ENCODE data around the gene CCDC60.

CCDC60 gene

DNA sequence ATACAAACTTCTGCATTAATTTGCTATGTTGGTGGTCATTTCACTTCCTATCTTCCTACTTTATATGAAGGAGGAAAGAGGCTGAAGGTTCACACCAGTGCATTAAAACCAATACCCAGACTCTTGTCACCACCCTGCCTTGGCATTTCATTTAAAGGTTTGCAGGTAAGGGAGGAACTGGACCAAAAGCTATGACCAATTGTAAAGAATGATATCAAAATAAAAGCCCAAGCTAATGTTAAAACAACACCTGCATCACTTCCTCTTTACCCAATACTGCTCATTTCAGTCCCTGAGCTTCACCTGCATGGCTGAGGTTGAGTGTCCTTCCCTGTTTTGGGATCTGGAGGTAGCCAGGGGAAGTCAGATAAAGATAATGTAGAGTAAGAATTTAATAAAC is 211.8 kb downstream of the CCDC60 start:
- DNase-seq = no peak

DNA sequence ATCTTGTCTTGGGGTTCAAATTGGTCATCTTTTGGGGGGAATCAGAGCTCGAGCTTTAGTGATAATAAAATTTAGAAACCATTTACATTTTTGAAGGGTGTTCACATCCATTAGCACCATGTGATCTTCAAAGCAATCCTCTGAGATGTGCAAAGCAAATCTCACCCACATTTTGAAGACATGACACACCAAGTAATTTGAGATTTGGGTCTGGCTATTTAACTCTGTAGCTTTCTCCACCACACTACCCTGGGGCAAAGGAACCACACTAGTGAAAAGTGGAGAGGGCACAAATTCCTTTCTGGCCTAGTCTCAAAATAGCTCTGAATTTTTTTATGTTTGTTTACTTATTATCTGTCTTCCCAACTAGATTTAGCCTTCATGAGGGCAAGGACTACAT is 212.5 kb downstream of the CCDC60 start:
- DNase-seq = no peak

DNA sequence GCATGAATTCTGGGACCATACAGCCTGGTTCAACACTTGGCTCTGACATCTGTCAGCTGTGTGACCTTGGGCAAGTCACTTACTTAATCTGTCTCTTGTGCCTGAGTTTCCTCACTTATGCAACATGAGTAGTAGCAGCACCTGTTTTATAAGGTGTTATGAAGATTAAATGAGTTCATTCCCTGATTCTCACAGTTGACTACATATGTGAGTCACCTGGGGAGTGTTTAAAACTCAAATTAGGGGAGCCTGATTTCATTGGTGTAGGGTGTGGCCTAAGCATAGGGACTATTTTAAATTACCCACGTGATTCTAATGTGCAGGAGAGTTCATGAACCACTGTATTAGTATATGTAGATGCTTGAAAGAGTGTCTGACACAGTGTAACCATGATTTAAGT is 222.3 kb downstream of the CCDC60 start:
- no peak for DNase-seq

DNA sequence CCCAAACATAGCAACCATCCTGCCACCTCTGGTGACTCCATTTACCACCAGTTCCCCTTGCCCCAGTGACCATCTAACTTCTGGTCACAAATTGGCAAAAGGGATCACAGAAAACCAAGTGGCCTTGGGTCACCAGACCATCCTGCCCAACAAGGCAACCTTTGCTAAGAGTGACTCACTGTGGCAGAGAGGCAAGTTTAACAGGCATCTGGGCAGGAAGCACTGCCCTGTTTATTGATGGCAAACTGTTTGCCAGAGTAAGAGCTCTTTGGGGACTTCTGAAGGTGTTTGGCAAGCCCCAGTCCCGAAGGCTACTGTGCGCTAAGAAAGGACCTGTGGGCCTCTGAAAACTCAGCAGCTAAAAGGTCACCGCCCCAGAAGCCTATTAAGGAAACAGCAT is 230.9 kb downstream of the CCDC60 start:
- DNase-seq = no peak

DNA sequence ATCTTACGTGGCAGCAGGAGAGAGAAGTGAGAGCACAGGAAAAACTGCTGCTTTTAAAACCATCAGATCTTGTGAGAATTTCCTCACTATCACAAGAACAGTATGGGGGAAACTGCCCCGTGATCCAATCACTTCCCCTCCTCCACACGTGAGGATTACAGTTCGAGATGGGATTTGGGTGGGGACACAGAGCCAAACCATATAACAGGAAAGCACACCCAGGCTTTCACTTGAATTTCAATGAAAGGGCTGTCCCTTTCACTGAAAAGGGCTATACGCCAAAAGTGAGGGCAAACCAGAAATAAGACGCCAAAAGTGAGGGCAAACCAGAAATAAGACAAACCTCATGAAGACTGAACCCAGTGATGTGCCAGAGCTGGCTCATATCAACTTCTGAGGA is 236.2 kb downstream of the CCDC60 start:
- no peak for DNase-seq

DNA sequence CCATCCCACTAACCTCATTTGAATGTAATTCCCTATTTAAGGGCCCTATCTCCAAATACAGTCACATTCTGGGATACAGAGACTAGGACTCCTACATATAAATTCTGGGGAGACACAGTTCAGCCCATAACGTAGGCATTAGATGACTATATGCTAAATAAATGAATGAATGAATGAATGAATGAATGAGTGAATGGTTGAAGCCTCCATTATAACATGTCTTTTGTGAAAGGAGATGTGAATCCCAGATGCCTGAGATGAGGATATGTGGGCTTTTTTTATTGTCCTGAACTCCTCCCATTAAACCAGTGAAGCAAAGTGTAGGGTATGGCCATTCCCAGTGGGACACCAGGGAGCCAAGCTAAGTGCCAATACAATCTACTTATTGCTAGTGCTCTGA is 238.6 kb downstream of the CCDC60 start:
- DNase-seq = no peak

DNA sequence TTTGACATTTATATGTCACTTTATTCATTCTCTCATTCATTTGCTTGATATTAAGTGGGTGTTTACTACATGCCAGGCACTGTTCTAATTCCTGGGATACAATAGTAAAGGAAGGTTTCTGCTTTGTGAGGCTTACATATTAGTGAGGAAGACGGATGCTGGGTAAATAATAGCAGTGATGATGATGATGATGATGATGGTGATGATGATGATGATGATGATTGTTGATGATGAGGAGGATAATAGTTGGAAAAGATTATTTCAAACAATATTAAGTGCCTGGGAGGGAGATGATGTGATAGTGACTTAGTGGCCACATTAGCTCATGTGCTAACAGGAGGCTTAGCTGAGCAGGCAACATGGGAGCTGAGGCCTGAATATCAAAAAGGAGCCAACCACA is 239.7 kb downstream of the CCDC60 start:
- no peak for DNase-seq

DNA sequence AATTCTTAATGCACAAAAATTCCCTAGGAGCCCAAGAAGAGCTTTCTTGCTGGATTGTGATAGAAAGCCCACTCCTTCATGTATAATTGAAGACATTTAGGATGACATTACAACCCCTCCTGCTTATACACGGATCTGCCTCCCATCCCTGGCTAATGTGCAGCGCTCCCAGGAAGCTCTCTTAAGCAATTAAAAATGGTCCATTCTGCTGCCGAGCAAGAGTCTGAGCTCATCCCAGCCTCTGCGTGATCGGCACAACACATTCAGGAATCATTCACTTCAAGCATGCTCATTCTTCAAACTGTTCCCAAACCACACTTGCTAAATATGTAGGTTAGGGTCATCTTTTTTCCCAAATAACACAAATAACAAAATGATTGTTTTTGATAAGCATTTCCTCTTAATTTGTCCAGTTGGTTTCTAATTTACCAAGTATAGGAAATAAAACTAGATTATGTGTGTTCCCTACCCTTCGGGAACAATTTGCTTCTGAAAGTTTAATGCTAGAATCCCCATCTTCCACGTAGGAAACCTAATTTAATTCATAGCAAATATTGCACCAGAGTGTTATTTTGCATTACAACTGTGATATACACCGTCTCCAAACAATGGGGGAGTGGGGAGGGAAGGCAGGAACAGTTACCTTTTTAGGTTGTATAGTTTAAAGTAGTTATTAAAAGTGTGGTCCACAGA is 241.7 kb downstream of the CCDC60 start:
- DNase-seq = no peak

DNA sequence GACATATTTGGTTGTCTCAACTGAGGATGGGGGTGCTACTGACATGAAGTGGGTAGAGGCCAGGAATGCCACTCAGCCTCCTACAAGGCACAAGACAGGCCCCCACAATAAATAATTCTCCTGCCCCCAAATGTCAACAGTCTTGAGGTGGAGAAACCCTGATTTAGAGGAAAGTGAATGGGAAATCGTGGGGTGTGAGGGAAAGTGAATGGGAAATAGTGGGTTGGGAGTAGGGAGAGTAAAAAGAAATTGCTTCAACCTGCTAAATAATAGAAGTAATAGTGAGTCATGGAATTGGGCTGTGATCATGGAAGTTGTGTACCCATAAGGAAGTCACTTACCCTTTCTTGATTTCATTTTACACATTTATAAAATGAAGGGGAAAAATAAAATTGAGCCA is 242.4 kb downstream of the CCDC60 start:
- DNase-seq = no peak

DNA sequence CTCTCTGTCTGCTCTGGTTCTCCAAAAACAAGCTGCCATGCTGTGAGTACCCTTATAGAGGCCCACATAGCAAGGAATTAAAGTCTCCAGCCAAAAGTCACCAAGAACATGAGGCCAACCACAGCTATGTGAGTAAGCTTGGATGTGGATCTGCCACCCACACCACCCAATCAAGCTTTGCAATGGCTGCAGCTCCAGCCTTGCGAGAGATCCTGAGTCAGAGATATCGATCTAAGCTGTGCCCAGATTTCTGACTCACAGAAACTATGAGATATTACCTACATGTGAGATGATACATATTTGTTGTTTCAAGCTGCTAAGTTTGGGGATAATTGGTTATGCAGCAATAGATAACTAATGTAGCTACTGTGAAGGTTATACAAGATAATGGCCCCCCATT is 243.6 kb downstream of the CCDC60 start:
- DNase-seq = peak; percentile 67

DNA sequence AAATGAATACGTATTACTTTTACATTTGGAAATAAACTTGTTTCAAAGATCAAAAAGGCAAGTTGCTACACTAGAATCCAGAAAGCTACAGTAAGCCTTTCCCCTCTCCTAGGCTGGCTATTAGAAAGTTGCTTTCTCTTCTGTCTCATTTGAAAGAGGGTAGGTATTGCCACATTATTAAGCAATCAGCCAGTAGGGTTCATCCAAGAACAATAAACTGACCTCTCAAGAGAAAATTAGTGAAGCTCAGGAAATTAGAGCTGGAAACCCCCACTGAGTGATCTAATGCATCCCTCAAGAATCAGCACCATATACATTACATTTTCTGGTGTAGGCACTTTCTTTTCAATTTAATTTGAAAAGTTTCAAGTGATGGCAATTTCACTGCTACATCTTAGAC is 254.6 kb downstream of the CCDC60 start:
- no peak for DNase-seq

DNA sequence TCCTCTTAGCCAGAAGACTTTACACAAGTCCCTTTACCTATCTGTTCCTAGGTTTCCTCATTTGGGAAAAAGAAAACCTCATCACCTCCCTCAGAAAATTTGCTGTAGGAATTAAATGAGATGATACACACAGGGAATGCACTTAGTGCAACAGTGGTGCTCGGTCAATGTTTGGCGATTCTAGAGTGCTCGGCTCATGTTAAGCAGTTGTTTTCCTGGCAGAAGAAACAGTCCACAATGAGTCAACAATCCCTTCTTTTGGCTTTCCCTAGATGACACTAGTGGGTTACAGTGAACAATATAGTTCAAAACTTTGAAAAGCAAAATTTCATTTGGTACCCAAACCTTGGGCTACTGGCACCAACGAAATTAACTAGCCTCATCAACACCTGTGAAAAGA is 255.1 kb downstream of the CCDC60 start:
- DNase-seq = no peak
